Measurements from ENCODE around the gene TMEM204.
"Not testable (repeated sequence)": the region's sequence is repeated elsewhere in the genome, so short reads cannot be mapped to it uniquely, and the experiment has no call there.

The TMEM204 gene

DNA sequence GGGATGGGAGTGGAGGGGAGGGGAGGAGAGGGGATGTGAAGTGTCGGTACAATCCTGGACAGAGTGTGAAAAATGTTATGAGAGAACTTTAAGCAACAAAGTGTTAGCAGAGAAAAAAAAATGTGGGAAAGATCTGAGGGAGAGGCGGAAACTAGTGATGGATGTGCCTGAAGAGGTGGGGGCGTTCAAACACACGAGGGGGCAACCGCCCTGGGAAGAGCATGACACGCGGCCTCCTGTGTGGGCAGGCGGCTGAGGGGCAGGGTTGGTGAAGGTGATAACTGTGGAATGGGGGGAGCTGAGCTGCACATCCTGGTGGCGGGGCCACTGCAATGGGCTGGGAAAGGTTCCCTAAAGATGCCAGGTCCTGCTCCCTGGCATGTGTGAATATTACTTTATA, 48.3 kb downstream of the TMEM204 start:
- in situ Hi-C loops (cut with MboI; ENCODE audit: low sequenced_read_pairs) = no loop called here

- in situ Hi-C loops (cut with MboI; ENCODE audit: low sequenced_read_pairs) = no loop called here
Observed at GRCh38 chr16:1583180-1583579, 49.7 kb downstream of the TMEM204 start.

DNA sequence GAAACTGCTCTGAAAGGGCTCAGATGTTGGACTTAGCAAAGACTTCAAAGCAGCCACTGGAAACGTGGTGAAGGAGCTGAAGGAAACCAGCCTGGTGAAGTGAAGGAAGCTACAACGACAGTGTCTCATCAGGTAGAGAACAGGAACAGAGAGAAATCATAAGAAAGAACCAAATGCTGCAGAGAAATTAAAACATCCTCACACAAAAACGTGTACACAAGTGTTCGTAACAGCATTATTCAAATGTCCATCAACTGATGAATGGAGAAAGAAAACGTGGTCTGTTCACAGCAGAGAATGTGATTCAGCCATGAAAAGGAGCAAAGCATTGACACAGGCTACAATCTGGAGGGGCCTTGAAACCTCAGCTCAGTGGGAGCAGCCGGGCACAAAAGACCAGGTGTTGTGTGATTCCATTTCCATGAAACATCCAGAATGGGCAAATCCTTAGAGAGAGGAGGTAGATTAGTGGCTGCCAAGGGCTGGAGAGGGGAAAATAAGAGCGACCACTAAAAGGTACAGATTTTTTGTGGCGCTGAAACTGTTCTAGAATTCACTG, 51.5 kb downstream of the TMEM204 start:
- in situ Hi-C loops (cut with MboI; ENCODE audit: low sequenced_read_pairs) = no loop called here

GRCh38 chr16:1590366-1590765, 56.9 kb downstream of the TMEM204 start:
- in situ Hi-C loops (cut with MboI; ENCODE audit: low sequenced_read_pairs) = no loop called here

DNA sequence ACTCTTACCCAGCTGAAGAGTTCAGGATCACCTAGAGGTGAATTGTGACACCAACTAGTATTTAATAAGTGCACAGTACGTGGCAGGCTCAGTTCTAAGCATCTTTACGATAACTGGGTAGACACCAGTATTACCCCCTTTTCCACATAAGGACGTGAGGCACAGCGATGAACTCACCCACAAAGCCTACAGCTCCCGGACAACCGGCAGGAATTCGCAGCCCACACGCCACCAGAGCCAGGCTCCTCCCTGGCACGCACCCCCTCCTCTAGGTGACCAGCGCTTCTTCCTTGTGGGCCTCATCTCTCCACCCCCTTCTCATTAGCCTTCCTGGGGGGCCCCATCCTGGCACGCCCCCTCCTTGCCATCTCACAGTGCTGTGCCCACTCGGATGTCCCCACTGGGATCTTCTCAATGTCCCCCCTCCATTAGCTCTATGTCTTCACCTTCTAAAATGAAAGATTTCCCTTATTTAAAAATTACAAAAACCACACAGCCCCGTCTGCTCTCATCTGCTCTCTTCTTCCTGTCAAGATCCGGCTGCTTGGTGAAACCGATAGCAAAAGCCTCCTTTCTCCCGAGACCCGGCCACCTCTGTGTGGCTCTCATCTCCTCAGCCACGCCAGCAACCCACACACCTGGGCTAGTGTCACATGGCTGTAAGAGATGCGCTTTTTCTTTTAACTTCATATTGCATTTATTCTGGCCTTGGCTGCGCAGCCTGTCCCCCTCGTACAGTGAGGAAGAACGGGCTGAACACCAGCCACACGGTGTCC, 57.7 kb downstream of the TMEM204 start:
- in situ Hi-C loops (cut with MboI; ENCODE audit: low sequenced_read_pairs) = no loop called here

DNA sequence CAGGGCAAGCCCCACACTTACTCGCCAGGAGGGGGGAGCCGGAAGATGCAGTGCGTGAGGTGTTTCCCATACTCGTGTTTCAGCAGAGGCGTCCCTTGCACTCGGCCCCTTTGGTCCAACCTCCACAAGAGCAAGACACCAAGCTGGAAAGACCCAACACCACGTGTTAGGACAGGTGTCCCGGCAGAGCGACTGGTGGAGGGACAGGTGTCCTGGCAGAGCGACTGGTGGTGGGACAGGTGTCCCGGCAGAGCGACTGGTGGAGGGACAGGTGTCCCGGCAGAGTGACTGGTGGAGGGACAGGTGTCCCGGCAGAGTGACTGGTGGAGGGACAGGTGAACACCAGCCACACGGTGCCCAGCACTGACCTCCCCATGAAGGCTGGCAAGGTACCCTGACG, 59.0 kb downstream of the TMEM204 start:
- in situ Hi-C loops (cut with MboI; ENCODE audit: low sequenced_read_pairs) = no loop called here

DNA sequence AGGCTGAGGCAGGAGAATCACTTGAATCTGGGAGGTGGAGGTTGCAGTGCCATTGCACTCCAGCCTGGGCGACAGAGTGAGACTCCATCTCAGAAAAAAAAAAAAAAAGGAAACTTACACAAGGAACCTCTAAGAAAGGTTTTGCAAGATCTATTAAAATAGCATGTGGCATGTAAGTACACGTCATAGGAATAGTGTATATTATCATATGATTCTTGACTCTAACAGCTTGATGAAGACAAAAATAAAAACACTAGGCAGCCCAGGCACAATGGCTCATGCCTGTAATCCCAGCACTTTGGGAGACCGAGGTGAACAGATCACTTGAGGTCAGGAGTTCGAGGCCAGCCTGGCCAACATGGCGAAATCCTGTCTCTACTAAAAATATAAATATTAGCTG, 62.0 kb downstream of the TMEM204 start:
- in situ Hi-C loops (cut with MboI; ENCODE audit: low sequenced_read_pairs) = not testable (repeated sequence)

DNA sequence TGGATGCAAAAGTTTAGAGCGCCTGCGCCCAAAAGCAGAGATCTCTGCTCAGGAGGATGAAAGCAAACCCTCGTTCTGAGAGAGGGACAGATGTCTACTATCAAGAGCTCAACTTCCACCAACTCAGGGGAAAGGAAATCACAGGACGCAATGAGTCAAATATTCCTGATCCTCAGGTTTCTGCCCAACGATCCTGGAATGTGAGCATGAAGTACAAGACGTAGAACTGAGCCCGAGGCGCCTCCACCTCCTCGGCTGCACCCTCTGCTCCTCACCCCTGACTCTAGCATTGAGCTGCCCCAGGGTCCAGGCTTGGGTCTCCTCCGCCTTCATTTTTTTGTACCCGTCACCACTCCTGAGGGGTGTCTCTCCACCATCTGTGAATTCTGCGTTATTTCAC, 63.0 kb downstream of the TMEM204 start:
- in situ Hi-C loops (cut with MboI; ENCODE audit: low sequenced_read_pairs) = no loop called here

- in situ Hi-C loops (cut with MboI; ENCODE audit: low sequenced_read_pairs) = no loop called here
Observed at GRCh38 chr16:1597154-1597553, 63.7 kb downstream of the TMEM204 start.

GRCh38 chr16:1601031-1601430, 67.6 kb downstream of the TMEM204 start:
- in situ Hi-C loops (cut with MboI; ENCODE audit: low sequenced_read_pairs) = no loop called here

DNA sequence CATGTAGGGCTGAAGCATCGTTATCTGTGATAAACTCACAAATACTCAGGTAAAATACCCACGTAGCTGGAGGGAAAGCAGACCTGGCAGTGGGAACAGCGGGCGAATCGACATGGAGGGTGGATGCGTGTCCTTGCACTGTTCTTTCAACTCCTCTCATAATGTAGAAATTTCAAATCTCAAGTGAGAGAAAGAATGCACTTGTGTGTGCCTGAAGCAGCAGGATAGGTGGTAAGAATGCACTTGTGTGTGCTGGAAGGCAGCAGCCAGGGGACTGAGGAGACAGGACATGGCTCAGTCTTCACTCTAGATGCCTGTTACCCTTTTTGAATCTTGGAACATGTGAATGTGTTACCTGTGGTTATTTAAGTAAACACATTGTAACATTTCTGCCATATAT, 68.0 kb downstream of the TMEM204 start:
- in situ Hi-C loops (cut with MboI; ENCODE audit: low sequenced_read_pairs) = no loop called here

DNA sequence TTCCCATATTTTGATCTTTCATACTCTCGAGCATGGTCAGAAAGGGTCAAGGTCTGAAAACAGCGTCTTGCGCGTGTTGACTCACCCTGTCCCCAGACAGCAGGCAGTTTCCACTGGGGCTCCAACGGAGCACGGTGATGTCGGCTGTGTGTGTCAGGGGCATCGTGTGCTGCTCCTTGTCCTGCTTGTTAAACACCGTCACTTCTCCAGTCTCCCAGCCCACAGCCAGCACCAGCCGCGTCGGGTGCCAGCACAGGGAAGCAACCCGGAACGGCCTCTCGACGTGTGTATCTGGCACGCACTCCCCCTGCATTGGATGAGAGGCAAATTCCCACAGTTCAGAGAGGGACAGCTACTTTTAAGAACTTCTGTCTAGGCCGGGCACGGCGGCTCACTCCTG, 68.8 kb downstream of the TMEM204 start:
- in situ Hi-C loops (cut with MboI; ENCODE audit: low sequenced_read_pairs) = no loop called here

Measured in HL-60/S4 treated with phorbol 12-myristate 13-acetate at 8.2 ng/mL for 4 days and 3 days (cell line).